ENCODE data around the gene INSR.

The INSR gene

GRCh38 chr19:7294558-7295212 is 471 bp upstream of the INSR start:
- peak; percentile 2 to 26 for DNase-seq

- DNase-seq = no peak
Measured at GRCh38 chr19:7292950-7293761, 1.1 kb downstream of the INSR start.

- no peak for DNase-seq
Measured at GRCh38 chr19:7292352-7292949, 1.8 kb downstream of the INSR start.

DNA sequence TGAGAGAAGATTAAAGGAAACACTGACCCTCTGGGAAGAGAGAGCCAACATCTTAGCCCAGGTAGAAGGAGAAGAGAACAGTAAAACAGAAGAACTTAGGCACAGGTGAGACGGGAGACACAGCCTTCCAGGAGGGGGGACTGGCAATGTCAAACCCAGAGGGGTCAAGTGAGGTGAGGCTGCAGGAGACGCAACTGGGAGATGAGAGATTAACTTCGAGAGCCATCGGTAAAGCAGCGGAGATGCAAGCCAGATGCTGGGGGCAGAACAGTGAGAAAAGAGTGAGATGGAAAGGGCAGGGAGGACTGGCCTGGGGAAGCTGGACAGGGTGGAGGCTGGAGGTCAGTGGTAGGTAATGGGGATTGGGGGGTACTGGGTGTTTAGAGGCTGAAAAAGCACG is 5.2 kb downstream of the INSR start:
- DNase-seq = no peak

DNA sequence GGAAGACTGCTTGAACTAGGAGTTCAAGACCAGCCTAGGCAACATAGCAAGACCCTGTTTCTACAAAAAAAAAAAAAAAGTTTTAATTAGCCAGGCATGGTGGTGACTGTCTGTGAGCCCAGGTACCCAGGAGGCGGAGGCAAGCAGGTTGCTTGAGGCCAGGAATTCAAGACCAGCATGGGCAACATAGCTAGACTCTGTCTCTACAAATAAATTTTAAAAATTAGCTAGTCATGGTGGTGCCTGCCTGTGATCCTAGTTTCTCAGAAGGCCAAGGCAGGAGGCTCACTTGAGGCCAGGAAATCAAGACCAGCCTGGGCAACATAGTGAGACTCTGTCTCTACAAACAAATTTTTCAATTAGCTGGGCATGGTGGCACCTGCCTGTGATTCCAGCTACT is 6.1 kb downstream of the INSR start:
- no peak for DNase-seq

GRCh38 chr19:7287722-7288121 is 6.5 kb downstream of the INSR start:
- no peak for DNase-seq

DNA sequence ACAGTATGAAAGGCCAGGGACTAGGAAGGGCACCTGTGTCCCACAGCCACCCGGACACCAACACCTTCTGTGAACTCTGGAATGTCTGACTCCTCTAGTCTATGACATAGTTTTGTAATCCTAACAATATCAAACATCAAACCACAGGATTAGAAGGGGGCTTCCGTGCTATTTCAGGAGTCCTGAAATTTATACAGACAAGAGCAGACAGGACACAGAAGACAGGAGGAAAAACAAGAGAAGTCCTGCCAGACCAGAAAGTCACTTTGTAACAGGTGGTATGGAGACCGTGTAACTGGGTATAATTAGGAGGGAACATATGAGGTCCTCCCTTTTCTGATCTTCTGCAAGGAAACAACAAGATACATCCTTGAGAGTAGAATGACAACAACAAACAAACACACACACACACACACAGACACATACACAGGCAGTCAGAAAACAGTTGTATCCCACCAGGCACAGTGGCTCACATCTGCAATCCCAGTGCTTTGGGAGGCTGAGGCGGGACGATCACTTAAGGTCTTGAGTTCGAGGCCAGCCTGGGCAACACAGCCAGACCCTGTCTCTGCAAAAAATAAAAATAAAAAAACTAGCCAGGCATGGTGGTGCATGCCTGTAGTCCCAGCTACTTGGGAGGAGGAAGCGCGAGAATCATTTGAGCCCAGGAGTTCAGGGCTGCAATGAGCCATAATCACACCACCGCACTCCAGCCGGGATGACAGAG is 13.1 kb downstream of the INSR start:
- no peak for DNase-seq

DNA sequence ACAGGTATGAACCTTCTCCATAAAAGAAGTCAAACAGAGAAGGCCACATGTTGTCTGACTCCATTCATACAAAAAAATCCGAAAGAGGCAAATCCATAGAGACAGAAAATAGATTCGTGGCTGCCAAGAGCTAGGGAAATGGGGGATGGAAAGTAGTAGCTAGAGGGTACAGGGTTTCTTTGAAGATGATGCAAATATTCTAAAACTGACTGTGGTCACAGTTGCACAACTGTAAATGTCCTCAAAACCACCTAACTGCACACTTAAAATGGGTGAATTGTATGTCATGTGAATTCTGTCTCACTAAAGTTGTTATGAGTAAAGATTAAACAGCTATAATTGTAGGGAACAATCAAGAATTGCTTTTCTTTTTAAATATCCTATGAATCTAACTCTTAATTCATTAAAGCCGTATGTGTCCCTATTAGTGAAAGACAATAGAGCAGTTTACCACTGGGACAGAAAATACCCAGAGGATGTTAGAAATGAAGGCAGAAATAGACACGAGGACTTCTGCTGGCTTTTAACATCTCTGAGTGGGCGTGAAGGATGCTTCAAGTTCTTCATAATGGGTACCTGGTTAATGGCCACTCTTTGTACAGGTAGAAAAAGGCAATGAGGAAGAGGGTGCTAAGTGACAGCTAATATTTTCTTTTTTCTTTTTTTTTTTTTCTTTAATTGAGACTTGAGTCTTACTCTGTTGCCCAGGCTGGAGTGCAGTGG is 21.2 kb downstream of the INSR start:
- peak in 1 of 2 experiments; percentile 14 for DNase-seq

DNA sequence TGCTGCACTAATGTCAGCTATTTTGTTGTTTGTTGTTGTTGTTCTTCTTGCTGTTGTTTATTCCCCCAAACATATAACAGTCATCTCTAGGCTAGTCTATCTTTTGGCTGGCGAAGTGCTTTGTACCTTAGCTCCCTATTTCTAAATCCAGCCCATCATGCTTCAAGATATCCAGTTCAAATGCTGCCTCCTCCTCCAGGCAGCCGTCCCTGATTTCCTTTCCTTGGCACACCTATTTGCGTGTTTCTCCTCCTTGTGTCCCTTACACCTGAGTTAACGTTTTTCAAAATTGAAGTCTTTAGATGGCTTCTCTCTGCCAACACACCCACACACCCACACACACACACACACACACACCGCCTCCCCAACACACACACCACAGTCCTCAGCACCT is 25.5 kb downstream of the INSR start:
- DNase-seq = no peak

DNA sequence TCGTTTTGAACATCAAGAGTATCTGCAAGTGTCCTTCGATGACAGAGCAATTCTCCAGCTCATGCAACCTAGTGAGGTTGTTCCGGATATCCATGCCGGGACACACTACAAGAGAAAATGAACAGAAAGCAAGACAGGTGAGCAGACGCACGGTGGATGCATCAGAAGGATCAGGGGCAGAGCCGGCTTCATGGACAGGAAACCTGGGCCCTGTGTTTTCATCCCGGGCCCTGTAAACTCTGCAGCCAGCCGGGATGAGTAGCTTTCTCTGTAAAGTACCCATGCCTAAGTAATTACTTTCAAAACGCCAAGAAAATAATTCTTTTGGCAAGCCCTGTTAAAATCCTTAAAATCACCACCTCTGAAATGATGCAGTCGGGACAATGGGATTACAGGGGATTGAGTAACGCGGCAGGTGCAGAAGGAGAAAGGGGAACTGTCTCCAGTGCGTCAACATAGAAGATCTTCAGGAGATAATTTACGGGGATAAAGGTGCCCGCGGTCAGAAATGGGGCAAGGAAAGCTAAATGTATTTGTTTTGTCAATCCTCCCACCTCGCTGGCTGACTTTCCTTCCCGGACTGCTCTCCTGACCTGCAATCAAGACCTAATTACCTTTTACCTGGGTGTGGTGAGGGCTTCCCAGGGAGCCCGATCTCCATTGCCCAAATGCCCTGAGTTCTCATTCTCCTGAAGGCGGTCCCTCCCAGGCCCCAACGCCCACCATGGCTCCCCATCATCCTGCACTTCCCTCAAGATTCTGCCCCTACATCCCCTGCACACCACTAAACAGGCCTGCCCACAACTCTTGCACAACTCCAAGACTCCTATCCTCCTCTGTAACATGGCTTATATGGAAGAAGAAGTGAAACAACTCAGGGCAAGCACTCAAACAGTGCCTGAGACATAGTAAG is 26.2 kb downstream of the INSR start:
- DNase-seq = peak in 1 of 2 experiments; percentile 4

DNA sequence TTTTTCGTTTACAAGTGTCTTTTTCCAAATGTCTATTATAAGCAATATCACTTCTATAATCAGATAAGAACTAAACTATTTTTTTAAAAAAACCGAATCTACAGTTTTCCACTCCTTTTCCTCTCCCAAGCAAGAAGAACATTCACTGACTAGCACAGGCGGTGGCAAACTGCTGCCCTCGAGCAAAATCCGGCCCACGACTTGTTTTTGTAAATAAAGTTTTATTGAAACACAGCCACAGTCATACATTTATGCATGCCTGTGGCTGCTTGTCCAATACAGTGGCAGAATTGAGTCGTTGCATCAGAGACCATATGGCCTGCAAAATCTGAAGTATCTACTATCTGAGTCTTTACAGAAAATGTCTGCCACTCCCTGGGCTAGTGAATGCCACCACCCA is 27.4 kb downstream of the INSR start:
- no peak for DNase-seq

DNA sequence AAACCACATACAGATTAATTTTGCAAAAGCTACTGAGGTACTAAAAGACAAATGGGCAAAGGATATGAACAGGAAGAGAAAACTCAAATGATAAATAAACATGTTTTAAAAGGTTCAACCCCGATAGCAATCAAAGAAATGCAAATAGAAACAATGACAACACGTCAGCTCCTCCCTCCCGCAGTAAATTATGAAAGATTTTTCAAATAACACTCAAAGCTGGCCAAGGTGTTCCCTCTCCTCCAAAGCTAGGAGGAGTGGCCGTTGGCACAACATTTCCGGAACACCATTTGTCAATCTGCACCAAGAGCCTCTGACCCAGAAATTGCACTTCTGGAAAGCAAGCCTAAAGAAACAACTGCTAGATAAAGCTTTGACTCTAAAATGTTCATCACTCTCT is 28.3 kb downstream of the INSR start:
- DNase-seq = no peak

GRCh38 chr19:7264858-7265257 is 29.4 kb downstream of the INSR start:
- DNase-seq = no peak

GRCh38 chr19:7263521-7263920 is 30.7 kb downstream of the INSR start:
- no peak for DNase-seq

- DNase-seq = no peak
Measured at GRCh38 chr19:7263066-7263465, 31.1 kb downstream of the INSR start.

DNA sequence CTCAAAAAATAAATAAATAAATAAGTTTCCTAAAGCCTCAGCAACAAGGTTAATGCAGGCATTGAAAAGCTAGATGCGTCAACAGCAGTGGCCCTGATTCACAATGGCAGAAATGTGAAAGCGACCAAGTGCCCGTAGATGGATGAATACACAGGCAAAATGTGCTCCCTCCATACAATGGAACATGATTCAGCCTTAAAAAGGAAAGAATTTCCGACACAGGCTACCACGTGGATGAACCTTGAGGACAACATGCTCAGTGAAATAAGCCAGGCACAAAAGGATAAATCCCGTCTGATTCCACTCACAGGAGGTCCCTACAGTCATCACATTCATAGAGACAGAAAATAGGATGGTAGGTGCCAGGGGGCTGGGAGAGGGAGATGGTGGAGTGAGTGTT is 31.7 kb downstream of the INSR start:
- DNase-seq = no peak

- no peak for DNase-seq
Measured at GRCh38 chr19:7260161-7260560, 34.1 kb downstream of the INSR start.

- DNase-seq = no peak
Measured at GRCh38 chr19:7258840-7259395, 35.3 kb downstream of the INSR start.

DNA sequence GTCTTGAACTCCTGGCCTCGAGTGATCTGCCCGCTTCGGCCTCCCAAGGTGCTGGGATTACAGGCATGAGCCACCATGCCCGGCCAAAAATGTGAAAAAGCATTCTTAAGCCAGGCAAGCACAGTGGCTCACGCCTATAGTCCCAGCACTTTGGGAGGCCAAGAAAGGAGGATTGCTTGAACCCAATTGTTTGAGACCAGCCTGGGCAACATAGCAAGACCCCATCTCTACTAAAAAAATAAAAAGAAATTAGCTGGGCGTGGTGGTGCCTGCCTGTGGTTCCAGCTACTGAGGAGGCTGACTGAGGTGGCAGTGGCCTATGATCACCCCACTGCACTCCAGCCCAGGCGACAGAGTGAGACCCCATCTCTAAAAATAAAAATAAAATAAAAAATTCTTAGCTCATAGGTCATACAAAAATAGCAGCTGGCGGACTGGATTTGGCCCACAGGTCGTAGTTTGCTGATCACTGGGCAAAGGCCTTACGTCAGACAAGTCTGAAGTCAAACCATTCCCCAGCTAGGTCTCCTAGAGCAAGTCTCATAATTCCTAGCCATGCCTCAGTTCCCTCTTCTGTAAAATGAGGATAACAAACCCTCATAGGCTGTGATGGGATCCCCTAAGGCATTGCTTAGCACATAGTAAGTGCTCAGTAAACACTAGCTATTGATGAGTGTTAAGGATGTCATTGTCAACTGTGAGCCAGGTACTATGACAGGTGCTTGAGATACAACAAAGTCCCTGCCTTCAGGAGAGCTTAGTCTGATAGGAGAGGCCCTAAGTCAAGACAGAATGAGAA is 36.0 kb downstream of the INSR start:
- DNase-seq = no peak
